Medulla oblongata (tissue), 1 donor: Measurements from ENCODE around the gene ARHGEF6.
A peak's percentile ranks its signal among the peaks of the same experiment; 100 is the strongest.

Experiments
- DNase-seq: peaks from one replicate; pipeline ENCODE4 v3.0.0-alpha.2; 2015; ENCODE audit errors: extremely low spot score

The ARHGEF6 gene

DNA sequence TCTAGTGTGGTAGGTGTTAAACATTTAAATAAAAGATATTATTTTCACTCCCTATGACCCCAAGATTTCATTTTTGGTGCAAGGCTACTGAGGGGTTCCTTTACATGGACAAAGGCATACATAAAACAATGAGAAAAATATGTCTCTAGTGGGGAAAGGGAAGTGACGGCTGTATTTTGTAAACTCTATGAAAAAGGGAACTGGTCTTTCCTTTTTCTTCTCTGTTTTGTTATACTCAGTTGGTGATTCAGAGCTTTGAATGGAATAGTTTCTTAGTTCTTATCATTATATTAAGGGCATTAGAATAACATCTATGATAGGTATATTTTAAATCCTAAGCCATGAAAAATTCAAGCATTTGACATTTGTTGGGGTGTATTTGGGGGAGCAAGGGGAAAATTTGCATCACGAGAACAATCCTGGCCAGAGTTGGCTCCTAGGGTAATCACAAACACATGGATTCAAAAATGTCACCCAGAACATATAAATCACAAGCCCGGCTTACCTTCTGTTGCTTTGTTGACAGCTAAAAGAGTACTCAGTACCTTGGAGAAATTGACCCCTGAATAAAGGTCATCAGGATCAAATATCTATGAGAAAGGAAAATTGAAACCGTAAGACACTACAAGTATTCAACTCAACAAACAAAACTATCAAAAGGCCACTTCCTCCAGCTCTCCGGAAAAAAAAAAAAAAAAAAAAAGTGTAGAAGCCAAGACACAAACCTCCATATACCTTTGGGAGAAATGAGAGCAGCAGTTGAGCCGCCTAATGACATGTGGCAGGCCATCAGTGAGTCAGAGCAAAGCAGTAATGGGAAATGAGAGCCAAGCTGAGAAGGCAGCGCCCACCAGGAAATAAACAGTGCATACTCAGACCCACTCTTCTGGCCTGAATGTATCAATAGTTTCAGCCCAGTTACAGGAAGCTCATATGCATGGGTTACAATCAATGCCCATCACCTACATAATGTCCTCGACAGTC lies 33.4 kb downstream of the ARHGEF6 start:
- DNase-seq = no peak

DNA sequence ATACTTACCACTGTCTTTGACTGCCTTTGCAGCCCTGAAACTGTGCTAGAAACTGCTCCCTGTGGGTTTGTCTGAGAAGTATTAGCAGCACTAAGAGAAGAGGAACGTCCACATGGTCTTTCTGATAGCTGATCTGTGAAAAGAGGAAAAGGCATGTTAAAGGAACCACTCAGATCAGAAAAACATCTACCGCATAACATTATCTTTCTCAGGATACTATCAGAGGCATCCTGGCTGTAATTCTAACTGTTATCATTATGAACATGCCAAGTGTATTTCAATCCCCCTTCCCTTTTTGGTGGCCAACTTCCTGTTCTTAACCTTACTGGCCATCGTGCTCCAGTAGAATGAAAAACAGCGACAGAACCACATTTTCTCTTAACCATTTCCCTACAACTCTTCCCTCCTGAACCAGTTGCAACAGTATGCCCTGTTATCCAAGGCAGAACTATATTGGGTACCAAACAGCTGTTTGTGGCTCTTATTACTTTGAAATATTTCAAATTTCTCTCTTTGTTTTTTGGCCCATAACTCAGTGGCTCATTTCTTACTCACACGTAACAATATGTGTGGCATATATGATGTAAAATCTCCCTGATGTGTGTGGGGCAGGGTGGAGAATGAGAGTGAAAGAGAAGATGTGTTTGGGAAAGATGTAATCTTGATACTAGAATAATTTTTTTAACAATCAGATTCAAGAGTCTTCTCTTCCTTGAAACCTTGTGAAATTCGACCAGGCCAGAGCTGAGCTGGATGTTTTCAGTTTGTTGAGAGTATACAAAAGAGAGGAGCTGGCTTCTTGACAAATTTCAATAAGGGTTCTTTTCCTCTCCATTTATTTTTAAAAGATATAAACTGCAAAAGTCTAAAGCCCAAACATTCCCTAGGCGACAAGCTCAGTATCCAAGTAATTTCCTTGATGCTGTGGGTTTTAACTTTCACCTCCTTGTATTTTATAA lies 35.2 kb downstream of the ARHGEF6 start:
- DNase-seq = peak; percentile 46

DNA sequence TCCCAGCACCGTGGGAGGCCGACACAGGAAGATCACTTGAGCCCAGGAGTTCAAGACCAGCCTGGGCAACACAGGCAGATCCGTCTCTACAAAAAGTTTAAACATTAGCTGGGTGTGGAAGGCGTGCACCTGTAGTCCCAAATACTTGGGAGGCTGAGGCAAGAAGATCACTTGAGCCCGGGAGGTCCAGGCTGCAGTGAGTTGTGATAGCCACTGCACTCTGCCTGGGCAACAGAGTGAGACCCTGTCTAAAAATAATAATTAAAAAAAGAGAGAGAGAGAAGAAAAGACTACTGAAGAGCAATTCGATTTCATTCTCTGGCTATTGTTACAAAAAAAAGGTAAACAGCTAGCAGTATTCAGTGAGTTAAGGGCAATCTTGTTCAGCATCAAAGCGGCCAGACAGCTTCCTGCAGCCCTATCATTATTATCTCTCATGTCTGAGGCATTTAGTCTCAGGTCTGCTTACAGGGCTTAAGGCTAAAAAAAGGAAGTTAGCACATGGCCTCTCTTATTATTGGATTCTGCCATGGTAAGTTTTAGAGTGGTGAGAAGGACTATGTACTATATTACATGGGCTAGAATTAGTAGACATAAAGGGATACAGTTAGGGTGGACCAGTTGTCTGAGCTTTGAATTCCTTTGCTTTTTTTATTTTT lies 37.9 kb downstream of the ARHGEF6 start:
- DNase-seq = no peak

DNA sequence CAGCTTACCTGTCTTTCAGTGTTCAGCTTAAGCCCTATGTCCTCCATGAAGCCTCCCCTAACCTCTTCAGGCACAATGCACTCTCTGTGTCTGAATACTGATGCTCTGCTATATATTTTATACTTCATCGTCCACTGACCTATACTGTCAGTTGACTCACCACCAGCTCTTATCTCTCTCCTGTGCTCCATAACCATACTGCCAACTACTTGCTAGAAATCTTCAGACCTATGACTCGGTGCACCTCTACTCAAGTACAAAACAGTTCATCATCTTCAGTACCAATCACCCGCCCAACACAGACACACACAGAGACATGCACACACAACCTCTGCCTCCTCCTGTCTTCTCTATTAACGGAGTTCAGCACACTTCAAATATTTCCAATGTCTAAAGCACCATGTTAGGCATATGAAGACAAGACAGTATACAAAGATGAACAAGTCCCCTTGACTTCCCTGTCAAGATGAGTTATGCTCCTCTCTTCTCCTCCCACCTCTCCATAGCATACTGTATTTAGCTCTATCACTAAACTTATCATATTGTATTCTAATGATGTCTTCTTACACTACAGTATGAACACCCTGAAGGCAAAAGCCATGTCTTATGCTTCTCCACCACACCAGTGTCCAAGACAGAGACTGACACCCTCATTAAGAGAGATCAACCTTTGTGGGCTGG lies 42.5 kb downstream of the ARHGEF6 start:
- DNase-seq = no peak

DNA sequence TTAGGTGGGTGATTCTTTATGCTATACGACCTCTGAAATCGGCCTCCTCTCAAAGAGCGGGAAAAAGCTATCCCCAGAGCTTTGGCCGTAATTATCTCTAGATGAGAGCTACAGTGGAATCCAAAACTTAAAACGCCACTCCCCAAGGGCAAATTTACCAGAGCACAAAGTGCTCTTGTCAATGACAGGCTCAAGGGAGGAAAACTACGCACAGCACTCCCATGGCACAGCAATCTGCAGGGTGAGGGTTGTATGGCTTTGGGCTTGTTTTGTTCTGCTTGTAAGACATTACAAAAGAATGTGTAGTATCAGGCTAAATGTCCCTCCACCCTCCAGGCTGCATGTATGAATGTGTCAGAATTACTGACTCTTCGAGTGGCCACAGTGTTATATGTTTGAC lies 44.0 kb downstream of the ARHGEF6 start:
- no peak for DNase-seq

DNA sequence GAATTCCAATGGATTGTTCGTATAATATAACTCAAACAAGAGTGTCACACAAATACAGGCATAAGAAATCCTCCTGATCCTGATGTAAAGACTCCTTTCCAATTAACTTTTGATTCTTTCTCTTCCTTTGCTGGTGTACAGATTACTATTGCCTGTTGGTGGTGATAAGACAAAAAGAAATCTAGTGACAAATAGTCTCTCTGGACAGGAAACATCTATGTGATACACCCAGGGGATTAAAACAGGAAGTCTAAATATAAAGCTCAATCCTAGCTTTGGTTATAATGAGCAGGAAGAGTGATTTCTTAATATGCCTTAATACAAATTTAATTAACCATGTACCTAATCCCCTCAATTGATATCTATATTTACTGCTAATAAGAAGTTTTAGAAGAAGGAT lies 45.1 kb downstream of the ARHGEF6 start:
- no peak for DNase-seq

DNA sequence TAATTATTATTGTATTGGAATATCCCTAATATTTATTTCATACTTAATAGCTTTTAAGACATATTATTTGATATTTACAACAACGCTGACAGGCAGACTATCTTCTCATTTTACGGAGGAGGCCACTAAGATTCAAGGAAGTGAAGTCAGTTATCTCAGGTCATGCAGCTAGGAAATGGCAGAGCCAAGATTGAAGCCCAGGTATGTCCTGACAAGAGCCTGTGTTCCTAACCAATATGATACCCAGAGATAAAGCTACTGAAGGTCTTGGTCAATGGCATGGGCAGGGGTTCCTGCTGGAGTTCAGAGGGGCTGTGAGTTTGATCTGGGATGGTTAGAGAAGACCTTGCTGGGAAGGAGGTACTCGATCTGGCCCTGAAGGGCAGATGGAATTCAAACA lies 47.1 kb downstream of the ARHGEF6 start:
- DNase-seq = no peak

DNA sequence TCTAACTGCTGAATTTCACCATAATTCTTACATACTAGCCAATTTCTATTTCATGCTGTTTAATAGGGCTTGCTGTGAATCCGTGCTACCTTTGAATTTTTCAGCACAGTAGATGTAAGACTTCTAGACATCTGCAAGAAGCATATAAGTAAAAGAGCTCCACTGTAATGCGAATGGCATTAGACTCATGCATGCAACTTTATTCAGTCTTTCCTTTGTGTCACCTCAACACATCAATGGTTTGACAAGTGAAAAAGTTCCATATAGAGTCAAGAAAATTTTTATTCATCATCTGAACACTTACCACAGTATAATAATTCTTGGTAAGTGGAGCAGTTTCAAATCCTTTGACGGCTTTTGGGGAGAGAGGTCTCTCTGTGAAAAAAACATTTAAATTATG lies 48.9 kb downstream of the ARHGEF6 start:
- DNase-seq = no peak

DNA sequence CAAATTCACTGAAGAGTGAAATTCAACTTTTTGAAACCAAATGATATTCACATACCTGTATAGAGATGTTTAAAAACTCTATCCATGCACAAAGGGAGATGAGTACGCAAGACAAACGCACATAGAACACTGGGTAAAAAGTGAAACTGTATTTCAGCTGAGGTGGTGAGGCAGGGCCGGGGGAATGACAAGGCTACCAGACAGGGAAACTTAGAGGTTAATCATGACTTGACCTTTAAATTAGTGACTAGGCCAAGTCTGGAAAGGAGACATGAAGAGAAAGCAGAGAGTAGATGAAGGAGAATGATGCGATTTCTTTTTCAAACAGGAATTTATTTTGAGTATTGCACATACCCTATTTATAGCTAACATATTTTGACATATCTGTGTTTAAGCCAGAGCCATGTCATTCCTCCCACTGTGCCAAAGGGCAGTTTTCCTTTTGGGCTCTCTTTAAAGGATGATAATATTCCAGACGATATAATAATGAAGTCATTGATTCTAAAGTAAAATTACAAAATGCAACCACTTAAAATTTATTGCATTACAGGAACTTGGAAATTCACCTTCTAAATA lies 49.4 kb downstream of the ARHGEF6 start:
- DNase-seq = no peak

DNA sequence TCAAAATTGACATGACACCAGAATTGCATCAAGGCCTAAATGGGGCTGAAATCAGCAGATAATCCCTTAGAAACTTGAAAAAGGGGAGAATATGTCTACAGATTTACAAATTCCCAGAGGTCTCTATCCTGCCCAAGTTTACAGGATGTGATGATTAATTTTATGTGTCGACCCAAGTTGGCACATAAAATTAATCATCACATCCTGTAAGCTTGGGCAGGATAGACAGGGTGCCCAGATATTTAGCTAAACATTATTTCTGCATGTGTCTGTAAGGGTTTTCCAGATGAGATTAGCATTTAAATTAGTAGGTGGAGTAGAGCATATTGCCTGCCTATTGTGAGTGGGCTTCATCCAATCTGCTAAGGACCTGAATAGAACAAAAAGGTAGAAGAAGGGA lies 52.3 kb downstream of the ARHGEF6 start:
- no peak for DNase-seq

DNA sequence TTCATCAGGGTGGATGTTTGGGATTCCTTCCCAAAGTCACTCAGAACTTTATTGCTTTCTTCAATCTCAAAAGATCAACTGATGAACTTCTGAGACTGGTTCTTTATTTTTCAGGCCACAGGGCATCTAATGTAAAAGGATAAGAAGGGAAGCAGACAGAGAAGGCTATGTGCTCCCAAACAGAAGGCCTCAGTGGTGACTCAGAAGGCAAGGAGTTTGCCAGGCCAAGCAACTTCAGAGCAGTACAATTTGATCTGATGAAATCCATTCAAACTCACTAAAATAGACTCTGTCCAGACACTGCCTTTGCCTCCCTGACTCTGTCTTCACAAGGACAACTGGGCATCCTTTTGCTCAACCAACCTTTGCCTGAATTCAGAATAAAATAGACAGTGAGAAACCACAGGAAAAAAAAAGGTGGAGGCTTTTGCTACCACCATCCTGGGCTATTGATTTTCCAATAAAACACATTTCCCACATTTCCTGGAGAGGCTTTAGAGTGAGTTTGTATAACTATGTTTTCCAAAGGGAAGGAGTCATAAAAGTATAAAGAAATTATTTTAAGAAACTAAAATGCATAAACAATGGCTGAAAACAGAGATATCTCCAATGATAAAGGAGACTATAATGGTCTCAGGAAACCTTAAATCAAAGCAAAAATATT lies 55.2 kb downstream of the ARHGEF6 start:
- DNase-seq = no peak

DNA sequence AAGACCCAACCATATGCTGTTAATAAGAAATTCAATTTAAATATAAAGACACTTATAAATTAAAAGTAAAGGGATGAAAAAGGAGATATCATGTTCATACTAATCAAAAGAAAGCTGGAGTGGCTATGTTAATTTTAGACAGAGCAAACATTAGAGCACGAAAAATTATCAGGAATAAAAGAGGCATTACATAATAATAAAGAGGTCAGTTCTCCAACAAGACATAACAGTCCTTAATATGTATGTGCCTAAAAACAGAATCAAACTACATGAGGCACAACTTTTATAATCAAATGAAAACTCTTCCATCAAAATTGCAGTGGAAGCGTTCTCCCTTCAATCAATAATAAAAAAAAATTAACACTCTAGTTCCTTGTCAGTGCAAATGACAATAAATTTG lies 62.6 kb downstream of the ARHGEF6 start:
- no peak for DNase-seq

DNA sequence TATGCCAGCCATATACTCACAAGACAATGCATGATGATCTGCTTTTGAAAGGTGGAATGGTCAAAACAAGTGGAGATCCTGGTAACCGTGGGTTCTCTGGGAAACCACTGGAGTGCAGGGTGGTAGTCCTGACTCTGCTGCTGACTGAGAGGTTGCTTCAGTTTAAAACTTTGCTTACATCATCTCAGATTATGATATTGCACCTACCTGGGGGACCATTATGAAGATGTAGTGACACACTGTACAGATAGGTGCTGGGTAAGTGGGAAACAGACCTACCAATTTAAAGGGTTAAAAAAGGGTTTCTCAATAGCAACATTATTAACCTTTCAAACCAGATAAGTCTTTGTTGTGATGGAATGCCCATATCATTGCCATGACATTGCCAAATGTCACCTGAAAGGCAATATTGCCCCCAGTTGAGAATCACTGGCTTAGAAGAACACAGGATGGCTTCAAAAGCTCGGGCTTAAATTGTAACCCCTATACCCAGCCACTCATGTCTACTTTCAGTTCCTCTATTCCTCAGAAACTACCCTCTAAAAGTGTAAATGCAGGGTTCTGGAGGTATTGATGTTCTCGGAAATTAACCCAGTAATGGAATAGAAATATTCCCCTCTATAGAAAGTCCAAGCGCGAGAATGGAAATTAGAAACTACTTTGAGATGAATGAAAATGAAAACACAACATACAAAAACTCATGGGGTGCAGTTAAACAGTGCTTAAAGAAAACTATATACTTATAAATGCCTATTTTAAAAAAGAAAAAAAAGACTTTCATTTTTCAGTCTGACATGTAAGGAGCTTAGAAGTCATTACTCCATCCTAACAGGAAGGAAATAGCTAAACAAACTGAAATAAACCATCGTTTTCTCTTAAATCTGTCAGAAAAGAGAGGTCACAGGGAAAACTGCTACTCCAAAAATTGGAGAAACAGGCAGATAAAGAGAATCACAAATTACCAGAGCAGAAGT lies 65.8 kb downstream of the ARHGEF6 start:
- DNase-seq = peak; percentile 30

DNA sequence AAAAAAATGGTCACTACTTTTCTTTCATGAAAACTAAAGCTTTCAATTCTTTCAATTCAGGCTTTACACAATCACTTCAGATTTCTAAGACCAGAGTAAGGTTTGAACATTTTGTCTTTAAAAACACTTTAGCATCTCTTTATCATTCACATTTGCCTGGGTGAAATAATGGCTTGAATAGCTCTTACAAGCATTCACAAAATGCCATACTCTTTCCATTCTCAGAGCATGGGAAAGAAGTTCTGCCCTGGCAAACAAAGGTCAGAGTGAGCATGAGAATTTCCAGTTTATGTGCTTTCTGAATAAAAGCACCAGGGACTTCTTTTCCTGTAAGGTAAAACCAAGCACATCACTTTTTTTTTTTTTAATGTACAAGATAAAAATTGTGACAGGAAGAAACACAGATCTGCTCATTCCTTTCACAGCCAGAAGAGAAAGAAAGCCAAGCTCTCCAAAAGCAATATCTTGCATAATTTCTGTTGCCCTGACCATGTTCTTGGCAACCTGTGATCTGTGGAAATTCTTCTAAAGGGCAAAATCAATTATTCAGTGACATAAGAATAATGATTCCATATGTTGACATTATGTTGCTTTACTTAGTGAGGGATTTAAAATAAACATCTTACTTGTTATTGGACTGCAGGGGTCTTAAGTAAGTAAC lies 68.0 kb downstream of the ARHGEF6 start:
- DNase-seq = no peak

DNA sequence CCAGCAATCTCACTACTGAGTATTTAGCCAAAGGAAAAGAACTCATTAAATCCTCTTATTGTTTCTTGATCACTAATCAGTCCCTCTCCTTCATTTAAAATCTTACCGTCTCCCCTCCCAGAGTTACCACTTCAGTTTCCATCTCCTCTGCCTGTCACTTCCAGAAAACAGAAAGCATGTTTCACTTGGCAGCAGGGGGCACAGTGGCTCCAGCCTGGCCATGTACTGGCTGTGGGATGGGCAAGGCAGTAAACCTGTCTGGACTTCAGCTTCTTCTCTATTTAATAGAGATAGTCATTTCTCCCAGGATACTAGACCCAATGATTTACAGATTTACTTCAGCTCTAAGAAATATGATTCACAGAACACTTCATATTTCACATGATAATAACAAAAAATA lies 69.6 kb downstream of the ARHGEF6 start:
- peak; percentile 62 for DNase-seq

DNA sequence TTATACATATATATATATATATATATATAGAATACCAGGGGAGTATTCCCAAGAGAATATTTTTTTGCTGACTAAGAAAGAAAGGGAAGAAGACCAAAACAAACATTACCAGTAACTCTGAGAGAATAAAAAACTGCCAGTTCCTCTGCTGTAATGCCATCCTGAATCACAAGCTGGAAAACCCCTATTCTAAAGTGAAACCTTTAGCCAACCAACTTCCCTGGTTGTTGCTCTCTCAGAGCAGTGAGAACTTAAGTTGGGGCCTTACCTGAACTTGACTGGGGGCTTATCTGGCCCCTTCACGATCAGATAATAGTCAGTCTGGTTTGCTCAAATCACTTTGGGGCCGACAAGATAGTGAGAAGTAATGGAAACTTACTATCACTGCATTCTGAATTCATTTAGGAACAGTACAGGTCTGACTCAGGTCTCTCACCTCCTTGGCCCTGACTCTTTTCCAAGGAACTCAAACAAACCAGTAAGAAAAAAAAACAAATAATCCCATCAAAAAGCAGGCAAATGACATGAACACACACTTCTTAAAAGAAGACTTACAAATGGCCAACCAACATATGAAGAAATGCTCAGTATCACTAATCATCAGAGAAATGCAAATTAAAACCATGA lies 70.3 kb downstream of the ARHGEF6 start:
- no peak for DNase-seq

DNA sequence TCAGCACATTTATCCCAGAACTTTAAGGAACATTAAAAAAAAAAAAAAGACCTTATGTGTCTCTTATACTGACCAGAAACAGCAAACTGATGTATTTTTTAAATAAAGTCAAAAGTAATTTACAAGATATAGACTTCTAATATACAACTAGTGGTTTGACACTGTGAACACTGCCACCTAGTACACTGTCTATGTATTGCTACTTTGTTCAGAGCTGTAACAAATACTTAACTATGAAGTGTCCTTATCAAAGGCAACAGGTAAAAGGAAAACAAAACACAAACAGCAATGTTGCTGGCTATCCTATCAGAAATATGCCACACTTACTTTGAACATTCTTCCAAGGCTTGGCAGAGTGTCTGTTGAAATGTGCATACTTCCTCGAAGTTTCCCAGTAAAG lies 72.4 kb downstream of the ARHGEF6 start:
- no peak for DNase-seq

DNA sequence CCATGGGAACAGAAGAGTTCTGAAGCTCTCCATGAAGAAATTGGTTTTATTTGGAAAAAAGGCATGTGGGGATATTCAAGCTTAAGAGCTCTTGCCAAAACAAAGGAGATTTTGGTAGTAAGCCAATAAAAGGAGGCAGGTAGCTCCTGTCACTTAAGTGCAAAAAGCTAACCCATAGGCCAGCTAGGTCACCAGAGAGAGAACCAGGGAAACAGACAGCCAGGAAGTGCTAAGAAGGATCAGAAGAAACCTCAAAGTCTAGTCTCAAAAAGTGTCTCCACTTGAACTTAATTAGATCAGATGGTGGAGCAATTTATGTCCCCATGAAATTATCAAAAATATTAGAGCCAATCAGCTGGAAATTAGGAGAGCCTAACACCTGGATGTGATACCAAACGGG lies 83.6 kb downstream of the ARHGEF6 start:
- no peak for DNase-seq
